ENCODE results near the gene AMPD3.

DNA sequence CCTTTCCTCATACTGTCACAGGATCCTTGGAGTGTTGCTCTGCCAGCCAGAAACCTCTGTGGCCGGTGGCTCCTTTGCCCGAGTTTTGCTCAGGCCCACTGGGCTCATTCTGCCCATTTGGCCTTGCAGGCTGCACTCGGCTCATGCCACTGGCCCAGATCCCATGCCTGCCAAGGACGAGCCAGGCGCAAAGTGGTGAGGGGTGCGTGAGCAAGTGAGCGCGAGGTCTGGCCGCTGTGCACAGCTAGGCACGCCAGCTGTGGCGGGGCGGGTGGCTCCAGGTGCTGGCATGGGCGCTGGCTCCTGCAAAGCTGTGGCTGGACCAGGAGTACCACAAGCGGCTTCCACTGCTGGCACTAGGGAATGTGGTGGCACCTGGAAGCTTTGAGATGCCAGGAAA lies 88.7 kb downstream of the AMPD3 start:
- no peak for TF ChIP-seq CTCF (IDR thresholded peaks at IDR 0.05; ENCODE audit: low read length)
- no peak for TF ChIP-seq EZH2 (optimal IDR thresholded peaks at IDR 0.05; ENCODE audit: low read depth, low read length)

Data from MM.1S (cell line).